Caco-2 (cell line): ENCODE data around the gene VASH1. TPM values are rescaled to one million over a fixed set of nuclear protein-coding genes. Genes with fewer than 3 reads are reported as not detected.

ENCODE experiments used
- BruUV-seq: library from RNA; stranded (reverse); fragments of 400-500 nt; replicated peaks from 2 replicates; lab custom pipeline; 2021; lab: Mats Ljungman, UMichigan
- CTCF ChIA-PET: fragments of 300-600 bp; sonication (Branson Sonifier 250); formaldehyde crosslinking; loops from one replicate; lab custom pipeline; 2022; ENCODE audit warnings: antibody characterized with exemption; lab: Charles Lee
- POLR2A ChIA-PET: fragments of 300-600 bp; sonication (Branson Sonifier 250); formaldehyde crosslinking; loops from one replicate; lab custom pipeline; 2022; ENCODE audit warnings: antibody characterized with exemption; lab: Charles Lee
- DNase-seq, 2 experiments: peaks; one replicate each; pipeline versions ENCODE4 v3.0.0 to v3.0.0-alpha.2; 2020 to 2022
- H3K27me3 ChIP-seq: replicated peaks from 2 replicates; pipeline ENCODE4 v1.6.0; 2011; ENCODE audit warnings: low read length; ENCODE audit not compliant: control insufficient read depth, insufficient read depth
- H3K36me3 ChIP-seq: 2 replicates; pipeline ENCODE4 v1.5.1; 2011; ENCODE audit warnings: low read length; ENCODE audit not compliant: control insufficient read depth, insufficient read depth
- H3K4me1 ChIP-seq: fragments of 250-450 bp; sonication (Bioruptor Pico); 2 replicates; pipeline ENCODE4 v1.5.1; 2020; ENCODE audit warnings: mild to moderate bottlenecking
- H3K4me3 ChIP-seq: 2 replicates; pipeline ENCODE4 v1.5.1; 2011; ENCODE audit warnings: low read depth, mild to moderate bottlenecking, control low read depth, low read length
- H3K9me3 ChIP-seq: fragments of 250-450 bp; sonication (Bioruptor Pico); 2 replicates; pipeline ENCODE4 v1.5.1; 2020; ENCODE audit warnings: mild to moderate bottlenecking, moderate library complexity
- H3K27ac Mint-ChIP-seq: one replicate; pipeline ENCODE4 v1.8.0; 2022; ENCODE audit warnings: mixed read lengths; ENCODE audit not compliant: unreplicated experiment
- H3K27me3 Mint-ChIP-seq: one replicate; pipeline ENCODE4 v1.8.0; 2022; ENCODE audit warnings: mixed read lengths; ENCODE audit not compliant: insufficient read depth, unreplicated experiment
- H3K36me3 Mint-ChIP-seq: one replicate; pipeline ENCODE4 v1.8.0; 2022; ENCODE audit warnings: mild to moderate bottlenecking, mixed read lengths; ENCODE audit not compliant: insufficient read depth, unreplicated experiment
- H3K4me1 Mint-ChIP-seq: one replicate; pipeline ENCODE4 v1.8.0; 2022; ENCODE audit warnings: low read depth, mixed read lengths; ENCODE audit not compliant: unreplicated experiment
- H3K4me3 Mint-ChIP-seq: one replicate; pipeline ENCODE4 v1.8.0; 2022; ENCODE audit warnings: mild to moderate bottlenecking, moderate library complexity, mixed read lengths; ENCODE audit not compliant: unreplicated experiment
- H3K9me3 Mint-ChIP-seq: one replicate; pipeline ENCODE4 v1.8.0; 2022; ENCODE audit warnings: mixed read lengths; ENCODE audit not compliant: unreplicated experiment
- CTCF ChIP-seq, 2 experiments: fragments of 200-600 bp in 1 of 2; IDR thresholded peaks; 1 replicate in 1 of 2; 2 replicates in 1 of 2; pipeline versions ENCODE4 v1.5.1 to v1.8.0; 2011 to 2022; ENCODE audit warnings: antibody characterized with exemption in 1 of 2, control low read depth in 1 of 2, inconsistent platforms in 1 of 2, low read depth in 1 of 2, low read length in 1 of 2, mild to moderate bottlenecking in 1 of 2, moderate library complexity in 1 of 2; ENCODE audit not compliant: insufficient read depth in 1 of 2, severe bottlenecking in 1 of 2, unreplicated experiment in 1 of 2
- intact Hi-C: fragments of 100-400 bp; cut with micrococcal nuclease; formaldehyde crosslinking; loops from one replicate; pipeline ENCODE4 v1.10.0; 2022; ENCODE audit not compliant: unreplicated experiment
- total RNA-seq: library from RNA; stranded (reverse); gene quantifications from 2 replicates; pipeline ENCODE4 v1.2.3, GENCODE V29; 2022

The VASH1 gene
- total RNA-seq, 1 experiment from 2014 or later: 0.18 TPM

- ChIA-PET CTCF (no interaction called here), POLR2A (no interaction called here)
- Mint-ChIP-seq H3K4me1 (no peaks in the 10 kb centered on the region), H3K27me3 (no peaks in the 10 kb centered on the region), H3K27ac (no peak overlapping the region), H3K9me3 (no peaks in the 10 kb centered on the region), H3K36me3 (peaks cover 7% of the 10 kb centered on the region), H3K4me3 (no peak overlapping the region)
- intact Hi-C loops: no loop called here
- H3K4me3 ChIP-seq: no peak overlapping the region
- no peaks in the 10 kb centered on the region for H3K4me1 ChIP-seq
- no peaks in the 10 kb centered on the region for H3K27me3 ChIP-seq
- no peaks in the 10 kb centered on the region for H3K36me3 ChIP-seq
- BruUV-seq: no TSS peak
- no peak for TF ChIP-seq CTCF (IDR thresholded peaks at IDR 0.05; ENCODE audit: insufficient read depth in 1 of 2, low read depth in 1 of 2, low read length in 1 of 2, severe bottlenecking in 1 of 2, unreplicated experiment in 1 of 2)
- no peak for DNase-seq
- no peaks in the 10 kb centered on the region for H3K9me3 ChIP-seq
These were observed 19.1 kb downstream of the VASH1 start for GRCh38 chr14:76780360-76780759.

GRCh38 chr14:76780875-76781647, 19.8 kb downstream of the VASH1 start:
- no TSS peak for BruUV-seq
- intact Hi-C loops: no loop called here
- H3K9me3 ChIP-seq: no peaks in the 10 kb centered on the region
- Mint-ChIP-seq H3K4me1 (no peaks in the 10 kb centered on the region), H3K27ac (no peak overlapping the region), H3K4me3 (no peak overlapping the region), H3K36me3 (peaks cover 7% of the 10 kb centered on the region), H3K27me3 (no peaks in the 10 kb centered on the region), H3K9me3 (no peaks in the 10 kb centered on the region)
- no peaks in the 10 kb centered on the region for H3K36me3 ChIP-seq
- CTCF ChIA-PET: interaction anchor here (0.6 kb wide), 1 partner anchor 48 kb away, joined by 3 read pairs; no protein-coding TSS in a partner anchor
- no peaks in the 10 kb centered on the region for H3K4me1 ChIP-seq
- POLR2A ChIA-PET: no interaction called here
- H3K27me3 ChIP-seq: no peaks in the 10 kb centered on the region
- H3K4me3 ChIP-seq: no peak overlapping the region
- no peak for TF ChIP-seq CTCF (IDR thresholded peaks at IDR 0.05; ENCODE audit: insufficient read depth in 1 of 2, low read depth in 1 of 2, low read length in 1 of 2, severe bottlenecking in 1 of 2, unreplicated experiment in 1 of 2)
- DNase-seq: no peak

- no TSS peak for BruUV-seq
- no peak overlapping the region for H3K4me3 Mint-ChIP-seq
- POLR2A ChIA-PET: no interaction called here
- H3K36me3 Mint-ChIP-seq: peaks cover 7% of the 10 kb centered on the region
- H3K4me3 ChIP-seq: no peak overlapping the region
- H3K4me1 Mint-ChIP-seq: no peaks in the 10 kb centered on the region
- no peaks in the 10 kb centered on the region for H3K4me1 ChIP-seq
- H3K27me3 Mint-ChIP-seq: no peaks in the 10 kb centered on the region
- no peaks in the 10 kb centered on the region for H3K9me3 ChIP-seq
- H3K27me3 ChIP-seq: no peaks in the 10 kb centered on the region
- no peak for DNase-seq
- intact Hi-C loops: no loop called here
- no peaks in the 10 kb centered on the region for H3K9me3 Mint-ChIP-seq
- no peak overlapping the region for H3K27ac Mint-ChIP-seq
- no peaks in the 10 kb centered on the region for H3K36me3 ChIP-seq
- no peak for TF ChIP-seq CTCF (IDR thresholded peaks at IDR 0.05; ENCODE audit: insufficient read depth in 1 of 2, low read depth in 1 of 2, low read length in 1 of 2, severe bottlenecking in 1 of 2, unreplicated experiment in 1 of 2)
- CTCF ChIA-PET: interaction anchor here (0.6 kb wide), 1 partner anchor 48 kb away, joined by 3 read pairs; no protein-coding TSS in a partner anchor
These were observed 20.4 kb downstream of the VASH1 start for GRCh38 chr14:76781648-76782051.
